Tibial nerve (tissue), 4 donors: Measurements from ENCODE around the gene LTBP1. TPM values are rescaled to one million over a fixed set of nuclear protein-coding genes. Genes with fewer than 3 reads are reported as not detected.

ENCODE experiments used
- DNase-seq, 2 donors: peaks; one replicate each; pipeline ENCODE4 v3.0.0-alpha.2; 2019; ENCODE audit warnings: low spot score in 2 of 2
- H3K27ac ChIP-seq, 4 donors: fragments of 200-600 bp; sonication (generic) in 3 of 4; one replicate each; pipeline ENCODE4 v1.5.1; 2017 to 2019; ENCODE audit warnings: mild to moderate bottlenecking in 1 of 4
- H3K27me3 ChIP-seq, 2 donors: fragments of 200-600 bp; sonication (generic) in 1 of 2; one replicate each; pipeline versions ENCODE4 v1.5.1 to v1.6.0; 2017 to 2019
- H3K36me3 ChIP-seq, 3 donors: fragments of 200-600 bp; sonication (generic); one replicate each; pipeline ENCODE4 v1.5.1; 2018 to 2019
- H3K4me1 ChIP-seq, 4 donors: fragments of 200-600 bp; sonication (generic) in 3 of 4; one replicate each; pipeline ENCODE4 v1.5.1; 2017 to 2019
- H3K4me3 ChIP-seq, 4 donors: fragments of 200-600 bp; sonication (generic) in 3 of 4; one replicate each; pipeline ENCODE4 v1.5.1; 2017 to 2019; ENCODE audit warnings: mild to moderate bottlenecking in 1 of 4, moderate library complexity in 1 of 4
- H3K9me3 ChIP-seq, 4 donors: fragments of 200-600 bp; sonication (generic) in 3 of 4; one replicate each; pipeline ENCODE4 v1.5.1; 2017 to 2019
- EP300 ChIP-seq, 2 donors: sonication (generic); formaldehyde crosslinking; IDR thresholded peaks; one replicate each; pipeline ENCODE4 v1.6.1; 2017; ENCODE audit warnings: antibody characterized with exemption in 2 of 2, mild to moderate bottlenecking in 1 of 2
- POLR2A ChIP-seq, 2 donors: fragments of 450-650 bp; IDR thresholded peaks; one replicate each; pipeline ENCODE4 v1.6.1; 2017; ENCODE audit warnings: antibody characterized with exemption in 2 of 2, mild to moderate bottlenecking in 2 of 2, moderate library complexity in 2 of 2
- WGBS, 2 donors: methylation state at CpG; one replicate each; pipeline ENCODE4 v1.1.5; 2018; 5-methylcytosine and 5-hydroxymethylcytosine counted together
- total RNA-seq, 4 donors: library from RNA; depleted of rRNA; stranded (reverse); fragments of >200 nt; gene quantifications; one replicate each; pipeline ENCODE4 v1.1.0, GENCODE V29; 2016
- TF ChIP-seq, protein P1 (sequence below), 5 experiments: fragments of 200-600 bp in 3 of 5; fragments of 450-650 bp in 2 of 5; sonication (generic) in 3 of 5; IDR thresholded peaks; one replicate each; pipeline ENCODE4 v1.5.1; 2016 to 2019; ENCODE audit warnings: antibody characterized with exemption in 5 of 5, mild to moderate bottlenecking in 3 of 5, moderate library complexity in 2 of 5

Gene LTBP1
- total RNA-seq, 4 donors from 2014 or later, result 29.4 to 89.8 (median 50.6) TPM

- H3K4me3 ChIP-seq, result no peak overlapping the region
- no peak for DNase-seq
- no peaks in the 10 kb centered on the region for H3K27me3 ChIP-seq
- TF ChIP-seq, protein P1, sequence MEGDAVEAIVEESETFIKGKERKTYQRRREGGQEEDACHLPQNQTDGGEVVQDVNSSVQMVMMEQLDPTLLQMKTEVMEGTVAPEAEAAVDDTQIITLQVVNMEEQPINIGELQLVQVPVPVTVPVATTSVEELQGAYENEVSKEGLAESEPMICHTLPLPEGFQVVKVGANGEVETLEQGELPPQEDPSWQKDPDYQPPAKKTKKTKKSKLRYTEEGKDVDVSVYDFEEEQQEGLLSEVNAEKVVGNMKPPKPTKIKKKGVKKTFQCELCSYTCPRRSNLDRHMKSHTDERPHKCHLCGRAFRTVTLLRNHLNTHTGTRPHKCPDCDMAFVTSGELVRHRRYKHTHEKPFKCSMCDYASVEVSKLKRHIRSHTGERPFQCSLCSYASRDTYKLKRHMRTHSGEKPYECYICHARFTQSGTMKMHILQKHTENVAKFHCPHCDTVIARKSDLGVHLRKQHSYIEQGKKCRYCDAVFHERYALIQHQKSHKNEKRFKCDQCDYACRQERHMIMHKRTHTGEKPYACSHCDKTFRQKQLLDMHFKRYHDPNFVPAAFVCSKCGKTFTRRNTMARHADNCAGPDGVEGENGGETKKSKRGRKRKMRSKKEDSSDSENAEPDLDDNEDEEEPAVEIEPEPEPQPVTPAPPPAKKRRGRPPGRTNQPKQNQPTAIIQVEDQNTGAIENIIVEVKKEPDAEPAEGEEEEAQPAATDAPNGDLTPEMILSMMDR (IDR thresholded peaks at IDR 0.05), result peak in 1 of 5 experiments; percentile 6
- no peak for TF ChIP-seq EP300 (IDR thresholded peaks at IDR 0.05)
- H3K36me3 ChIP-seq, result no peaks in the 10 kb centered on the region
- H3K27ac ChIP-seq, result no peak overlapping the region
- 90 to 92% methylated on average over 2 of the region's 2 CpGs for WGBS, 2 donors
- no peaks in the 10 kb centered on the region for H3K9me3 ChIP-seq
- H3K4me1 ChIP-seq, result no peaks in the 10 kb centered on the region
Measured at GRCh38 chr2:33018271-33018670, 71.5 kb downstream of the LTBP1 start.

DNA sequence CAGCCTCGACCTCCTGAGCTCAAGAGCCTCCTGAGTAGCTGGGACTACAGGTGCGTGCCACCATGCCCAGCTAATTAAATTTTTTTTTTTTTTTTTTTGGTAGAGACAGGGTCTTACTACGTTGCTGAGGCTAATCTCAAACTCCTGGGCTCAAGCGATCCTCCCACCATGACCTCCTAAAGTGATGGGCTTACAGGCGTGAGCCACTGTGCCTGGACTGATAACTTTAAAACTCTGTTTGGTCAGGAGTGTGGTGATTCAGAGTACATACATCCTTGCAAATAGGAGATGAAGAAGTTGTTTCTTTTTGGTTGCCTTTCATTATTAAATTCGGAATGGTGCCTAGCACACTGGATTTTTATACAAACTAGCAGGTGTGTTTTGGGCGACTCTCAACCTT lies 73.0 kb downstream of the LTBP1 start:
- Histone ChIP-seq H3K4me3 (no peak overlapping the region), H3K36me3 (no peaks in the 10 kb centered on the region), H3K4me1 (no peaks in the 10 kb centered on the region), H3K9me3 (peaks cover 0 to 3% (median 0%) of the 10 kb centered on the region in 4 donors), H3K27me3 (no peaks in the 10 kb centered on the region), H3K27ac (no peak overlapping the region)
- 95 to 96% methylated on average over 7 of the region's 7 CpGs for WGBS, 2 donors
- DNase-seq, result no peak
- TF ChIP-seq, protein P1 (IDR thresholded peaks at IDR 0.05), result no peak
- TF ChIP-seq POLR2A (IDR thresholded peaks at IDR 0.05) (no peak), EP300 (IDR thresholded peaks at IDR 0.05) (no peak)

DNA sequence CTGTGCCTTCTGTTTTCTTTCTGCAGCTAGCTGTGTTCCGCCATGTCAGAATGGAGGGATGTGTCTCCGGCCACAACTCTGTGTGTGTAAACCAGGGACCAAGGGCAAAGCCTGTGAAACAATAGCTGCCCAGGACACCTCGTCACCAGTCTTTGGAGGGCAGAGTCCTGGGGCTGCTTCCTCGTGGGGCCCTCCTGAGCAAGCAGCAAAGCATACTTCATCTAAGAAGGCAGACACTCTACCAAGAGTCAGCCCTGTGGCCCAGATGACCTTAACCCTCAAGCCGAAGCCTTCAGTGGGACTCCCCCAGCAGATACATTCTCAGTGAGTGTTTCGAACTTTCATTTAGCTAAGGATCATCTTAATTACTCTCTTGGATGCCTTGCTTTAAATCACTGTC lies 74.1 kb downstream of the LTBP1 start:
- DNase-seq, result no peak
- H3K27me3 ChIP-seq, result no peaks in the 10 kb centered on the region
- TF ChIP-seq, protein P1 (IDR thresholded peaks at IDR 0.05), result no peak
- TF ChIP-seq POLR2A (IDR thresholded peaks at IDR 0.05) (no peak), EP300 (IDR thresholded peaks at IDR 0.05) (no peak)
- H3K9me3 ChIP-seq, result peaks cover 0 to 6% (median 0%) of the 10 kb centered on the region in 4 donors
- 80% methylated on average over 6 of the region's 6 CpGs for WGBS, 2 donors
- no peak overlapping the region for H3K4me3 ChIP-seq
- H3K4me1 ChIP-seq, result no peaks in the 10 kb centered on the region
- H3K36me3 ChIP-seq, result no peaks in the 10 kb centered on the region
- no peak overlapping the region for H3K27ac ChIP-seq

DNA sequence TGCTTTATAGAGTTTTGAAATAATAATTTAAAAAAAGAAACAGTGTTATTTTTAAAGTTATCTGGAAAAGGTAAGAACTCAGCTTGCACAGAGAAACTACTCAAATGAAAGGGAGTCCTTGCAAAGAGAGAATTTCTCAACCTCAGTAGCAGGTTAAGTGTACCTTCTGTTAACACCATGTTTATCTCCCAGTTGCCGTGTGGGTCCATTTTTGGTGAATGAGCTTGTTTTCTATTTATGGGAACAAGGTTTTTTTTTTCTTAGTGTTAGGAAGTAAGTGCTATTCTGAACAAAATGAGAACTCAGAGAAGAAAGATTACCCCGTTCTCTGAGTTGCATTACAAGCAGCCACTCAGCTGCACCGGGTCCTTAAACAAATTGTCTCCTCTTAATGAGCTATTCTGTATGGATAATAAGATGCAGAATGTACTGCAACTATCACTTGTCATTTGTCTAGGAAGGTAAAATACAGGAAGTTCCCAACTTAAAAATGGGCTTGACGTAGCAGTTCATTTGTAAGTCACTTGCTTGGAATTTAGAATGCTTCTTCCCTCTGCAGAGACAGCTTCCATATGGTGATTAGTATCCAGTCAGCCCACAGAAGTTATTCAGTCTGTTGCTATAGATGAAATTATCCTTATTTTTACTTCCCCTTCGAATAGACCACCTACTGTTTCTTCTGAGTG lies 74.9 kb downstream of the LTBP1 start:
- Histone ChIP-seq H3K4me3 (no peak overlapping the region), H3K9me3 (peaks cover 0 to 6% (median 0%) of the 10 kb centered on the region in 4 donors), H3K27ac (no peak overlapping the region), H3K36me3 (no peaks in the 10 kb centered on the region), H3K4me1 (no peaks in the 10 kb centered on the region), H3K27me3 (no peaks in the 10 kb centered on the region)
- 47 to 51% methylated on average over 5 of the region's 5 CpGs for WGBS, 2 donors
- TF ChIP-seq POLR2A (IDR thresholded peaks at IDR 0.05) (no peak), EP300 (IDR thresholded peaks at IDR 0.05) (no peak)
- TF ChIP-seq, protein P1 (IDR thresholded peaks at IDR 0.05), result no peak
- no peak for DNase-seq

DNA sequence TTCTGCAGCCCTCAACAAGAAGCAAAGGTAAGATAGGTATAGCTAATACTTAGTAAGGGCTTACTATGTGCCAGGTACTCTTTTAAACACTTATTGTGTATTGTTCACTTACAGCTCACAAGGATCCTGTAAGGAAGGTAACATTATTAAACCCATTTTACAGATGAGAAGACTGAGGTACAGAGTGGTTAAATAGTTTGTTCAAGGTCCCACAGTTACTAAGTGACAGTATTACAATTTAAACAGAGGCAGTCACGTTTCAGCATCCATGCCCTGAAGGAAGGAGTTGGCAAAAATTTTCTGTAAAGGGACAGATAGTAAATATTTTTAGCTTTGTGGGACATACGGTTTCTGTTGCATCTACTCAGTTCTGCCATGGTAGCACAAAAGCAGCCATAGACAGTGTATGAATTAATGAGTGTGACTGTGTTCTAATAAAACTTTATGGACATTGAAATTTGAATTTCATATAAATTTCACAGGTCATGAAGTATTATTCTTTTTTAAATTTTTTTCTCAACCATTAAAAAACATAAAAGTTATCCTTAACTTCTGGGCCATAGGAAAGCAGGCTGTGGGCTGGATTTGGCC lies 75.7 kb downstream of the LTBP1 start:
- H3K27ac ChIP-seq, result no peak overlapping the region
- H3K9me3 ChIP-seq, result peaks cover 0 to 6% (median 0%) of the 10 kb centered on the region in 4 donors
- DNase-seq, result no peak
- H3K36me3 ChIP-seq, result no peaks in the 10 kb centered on the region
- no peak overlapping the region for H3K4me3 ChIP-seq
- TF ChIP-seq EP300 (IDR thresholded peaks at IDR 0.05), result no peak
- no peak for TF ChIP-seq POLR2A (IDR thresholded peaks at IDR 0.05)
- TF ChIP-seq, protein P1 (IDR thresholded peaks at IDR 0.05), result no peak
- WGBS, 2 donors, result 80 to 85% methylated on average over 2 of the region's 2 CpGs
- no peaks in the 10 kb centered on the region for H3K27me3 ChIP-seq
- no peaks in the 10 kb centered on the region for H3K4me1 ChIP-seq
